Activated T-helper 1 cell treated with Interleukin-2 at 50 U/mL for 16 hours (primary cell): ENCODE results near the gene GRAPL.
"Not testable (repeated sequence)": the region's sequence is repeated elsewhere in the genome, so short reads cannot be mapped to it uniquely, and the experiment has no call there.

Experiments
- DNase-seq: peaks from one replicate; pipeline ENCODE4 v3.0.0-alpha.2; 2020; ENCODE audit warnings: low read depth

Gene GRAPL

GRCh38 chr17:19136605-19137004 lies 9.2 kb downstream of the GRAPL start:
- DNase-seq: not testable (repeated sequence)

GRCh38 chr17:19137959-19138358 lies 10.6 kb downstream of the GRAPL start:
- DNase-seq: not testable (repeated sequence)

- not testable (repeated sequence) for DNase-seq
These were observed 14.2 kb downstream of the GRAPL start for GRCh38 chr17:19141366-19142155.

- DNase-seq: not testable (repeated sequence)
These were observed 15.0 kb downstream of the GRAPL start for GRCh38 chr17:19142419-19142818.

GRCh38 chr17:19143097-19143777 lies 15.8 kb downstream of the GRAPL start:
- DNase-seq: not testable (repeated sequence)

- not testable (repeated sequence) for DNase-seq
These were observed 17.0 kb downstream of the GRAPL start for GRCh38 chr17:19144373-19144772.

GRCh38 chr17:19145471-19145870 lies 18.1 kb downstream of the GRAPL start:
- not testable (repeated sequence) for DNase-seq

- not testable (repeated sequence) for DNase-seq
These were observed 23.6 kb downstream of the GRAPL start for GRCh38 chr17:19150678-19151615.

- not testable (repeated sequence) for DNase-seq
These were observed 30.2 kb downstream of the GRAPL start for GRCh38 chr17:19157628-19158027.

- DNase-seq: not testable (repeated sequence)
These were observed 31.1 kb downstream of the GRAPL start for GRCh38 chr17:19158478-19158877.

GRCh38 chr17:19158938-19159337 lies 31.5 kb downstream of the GRAPL start:
- DNase-seq: not testable (repeated sequence)

GRCh38 chr17:19161308-19162107 lies 34.1 kb downstream of the GRAPL start:
- not testable (repeated sequence) for DNase-seq

GRCh38 chr17:19162384-19163216 lies 35.2 kb downstream of the GRAPL start:
- DNase-seq: not testable (repeated sequence)

GRCh38 chr17:19174422-19174821 lies 47.0 kb downstream of the GRAPL start:
- not testable (repeated sequence) for DNase-seq

- not testable (repeated sequence) for DNase-seq
These were observed 48.0 kb downstream of the GRAPL start for GRCh38 chr17:19175410-19175809.

GRCh38 chr17:19181040-19181875 lies 53.9 kb downstream of the GRAPL start:
- DNase-seq: not testable (repeated sequence)

GRCh38 chr17:19187883-19188869 lies 60.8 kb downstream of the GRAPL start:
- not testable (repeated sequence) for DNase-seq
